ENCODE results near the gene FKBP1B.
"Not testable (repeated sequence)": the region's sequence is repeated elsewhere in the genome, so short reads cannot be mapped to it uniquely, and the experiment has no call there.

The FKBP1B gene

DNA sequence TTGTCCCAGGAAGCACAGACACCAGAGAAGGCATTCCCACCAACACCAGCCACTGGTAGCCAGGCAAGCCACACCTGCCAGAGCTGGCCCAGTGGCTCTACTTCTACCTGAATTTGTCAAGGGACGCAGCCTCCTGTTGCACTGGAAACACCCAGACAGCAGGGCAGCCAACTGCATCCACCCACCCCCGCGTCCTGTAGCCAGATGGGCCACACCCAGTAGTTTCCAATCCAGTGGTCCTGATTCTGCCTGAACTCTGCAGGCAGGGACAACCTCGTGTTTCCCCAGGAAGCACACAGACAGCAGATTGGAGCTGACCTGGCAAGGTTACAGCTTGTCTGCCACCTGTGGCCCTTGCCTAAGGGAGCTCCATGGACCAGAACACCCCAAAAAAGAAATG, 55.4 kb downstream of the FKBP1B start:
- DNase-seq = no peak

DNA sequence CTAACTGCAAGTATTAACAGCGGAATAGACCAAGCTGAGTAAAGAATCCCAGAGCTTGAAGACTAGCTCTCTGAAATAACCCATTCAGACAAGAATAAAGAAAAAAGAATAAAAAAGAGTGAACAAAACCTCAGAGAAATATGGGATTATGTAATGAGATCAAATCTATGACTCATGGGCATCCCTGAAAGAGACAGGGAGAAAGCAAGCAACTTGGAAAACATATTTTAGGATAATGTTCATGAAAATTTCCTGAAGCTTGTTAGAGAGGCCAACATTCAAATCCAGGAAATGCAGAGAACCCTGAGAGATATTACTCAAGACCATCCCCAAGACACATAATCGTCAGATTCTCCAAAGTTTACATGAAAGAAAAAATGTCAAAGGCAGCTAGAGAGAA, 56.3 kb downstream of the FKBP1B start:
- no peak for DNase-seq

DNA sequence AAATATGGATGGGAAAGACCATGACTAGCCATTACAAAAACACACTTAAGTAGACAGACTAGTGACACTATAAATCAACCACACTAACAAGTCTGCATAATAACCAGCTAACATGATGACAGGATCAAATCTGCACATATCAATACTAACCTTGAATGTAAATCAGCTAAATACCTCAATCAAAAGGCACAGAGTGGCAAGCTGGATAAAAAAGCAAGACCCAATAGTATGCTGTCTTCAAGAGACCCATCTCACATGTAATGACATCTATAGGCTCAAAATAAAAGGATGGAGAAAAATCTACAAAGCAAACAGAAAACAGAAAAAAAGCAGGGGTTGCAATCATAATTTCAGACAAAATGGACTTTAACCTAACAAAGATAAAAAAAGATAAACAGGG, 57.2 kb downstream of the FKBP1B start:
- no peak for DNase-seq

DNA sequence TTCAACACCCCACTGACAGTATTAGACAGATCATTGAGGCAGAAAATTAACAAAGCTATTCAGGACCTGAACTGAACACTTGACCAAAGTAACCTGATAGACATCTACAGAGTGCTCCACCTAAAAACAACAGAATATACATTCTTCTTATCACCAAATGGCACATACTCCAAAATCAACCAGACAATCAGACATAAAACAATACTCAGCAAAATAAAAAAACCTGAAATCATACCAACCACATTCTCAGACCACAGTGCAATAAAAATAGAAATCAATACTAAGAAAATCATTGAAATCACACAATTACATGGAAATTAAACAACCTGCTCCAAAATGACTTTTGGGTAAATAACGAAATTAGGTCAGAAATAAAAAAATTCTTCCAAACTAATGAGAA, 57.8 kb downstream of the FKBP1B start:
- DNase-seq = no peak

DNA sequence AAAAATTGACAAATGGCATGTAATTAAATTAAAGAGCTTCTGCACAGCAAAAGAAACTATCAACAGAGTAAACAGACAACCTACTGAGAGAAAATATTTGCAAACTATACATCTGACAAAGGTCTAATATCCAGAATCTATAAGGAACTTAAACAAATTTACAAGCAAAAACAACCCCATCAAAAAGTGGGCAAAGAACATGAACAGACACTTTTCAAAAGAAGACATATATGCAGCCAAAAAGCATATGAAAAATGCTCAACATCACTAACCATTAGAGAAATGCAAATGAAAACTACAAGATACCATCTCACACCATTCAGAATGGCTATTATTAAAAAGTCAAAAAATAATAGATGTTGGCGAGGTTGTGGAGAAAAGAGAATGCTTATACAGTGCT, 59.9 kb downstream of the FKBP1B start:
- not testable (repeated sequence) for DNase-seq

DNA sequence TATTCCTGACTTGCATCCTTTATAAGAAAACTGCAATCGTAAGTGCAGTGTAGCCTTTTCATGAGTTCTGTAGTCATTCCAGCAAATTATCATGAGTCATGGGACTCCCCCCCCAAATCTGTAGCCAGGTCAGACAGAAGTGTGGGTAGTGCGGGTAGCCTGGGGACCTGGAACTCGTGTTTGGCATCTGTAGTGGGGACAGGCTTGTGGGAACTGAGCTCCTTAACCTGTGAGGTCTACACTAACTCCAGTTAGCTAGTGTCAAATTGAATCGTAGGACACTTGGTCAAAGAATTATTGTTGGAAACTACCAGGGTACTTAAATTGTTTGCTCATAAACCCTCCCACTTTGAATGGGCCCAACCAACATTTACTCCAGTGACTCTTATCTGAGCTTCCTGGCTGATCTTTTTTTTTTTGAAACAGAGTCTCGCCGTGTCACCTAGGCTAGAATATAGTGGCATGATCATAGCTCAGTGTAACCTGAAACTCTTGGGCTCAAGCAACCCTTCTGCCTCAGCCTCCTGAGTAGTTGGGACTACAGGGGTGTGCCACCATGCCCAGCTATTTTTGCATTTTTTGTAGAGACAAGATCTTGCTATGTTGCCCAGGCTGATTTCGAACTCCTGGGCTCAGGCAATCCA, 61.2 kb downstream of the FKBP1B start:
- DNase-seq = no peak

DNA sequence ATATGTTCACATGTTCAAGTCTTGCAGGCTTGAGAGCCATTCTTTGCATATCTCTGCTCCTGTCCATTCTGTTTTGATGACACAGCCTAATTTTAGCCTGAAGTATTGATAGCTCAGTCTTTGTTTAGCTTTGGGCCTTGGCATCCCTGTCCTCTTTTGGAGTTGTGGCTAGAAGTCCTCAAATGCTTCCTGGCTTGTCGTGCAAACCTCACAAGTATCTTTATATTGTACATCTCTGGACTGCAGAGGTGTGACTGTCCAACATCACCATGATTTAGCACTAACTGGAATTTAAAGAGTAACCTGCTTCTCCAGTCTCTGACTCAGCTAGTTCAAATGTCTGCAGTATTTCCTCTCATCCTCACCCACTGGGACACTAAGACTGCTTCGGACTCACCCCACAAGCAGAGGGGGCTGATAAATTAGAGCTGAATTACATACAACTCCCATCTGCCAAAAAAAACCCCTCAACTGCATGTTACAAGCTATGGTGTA, 61.9 kb downstream of the FKBP1B start:
- DNase-seq = no peak

Measured in hematopoietic multipotent progenitor cell treated with erythropoietin and hydrocortisone succinate and interleukin-3 and kit ligand, for 8 days (in vitro differentiated cells).